SIG-M5 treated with dmso at 0.1 percent for 504 hours (cell line): ENCODE results near the gene MDFIC.

Experiments
- DNase-seq: peaks from one replicate; lab custom pipeline; 2025; ENCODE audit not compliant: unreplicated experiment; lab: John Stamatoyannopoulos, UW

MDFIC gene

DNA sequence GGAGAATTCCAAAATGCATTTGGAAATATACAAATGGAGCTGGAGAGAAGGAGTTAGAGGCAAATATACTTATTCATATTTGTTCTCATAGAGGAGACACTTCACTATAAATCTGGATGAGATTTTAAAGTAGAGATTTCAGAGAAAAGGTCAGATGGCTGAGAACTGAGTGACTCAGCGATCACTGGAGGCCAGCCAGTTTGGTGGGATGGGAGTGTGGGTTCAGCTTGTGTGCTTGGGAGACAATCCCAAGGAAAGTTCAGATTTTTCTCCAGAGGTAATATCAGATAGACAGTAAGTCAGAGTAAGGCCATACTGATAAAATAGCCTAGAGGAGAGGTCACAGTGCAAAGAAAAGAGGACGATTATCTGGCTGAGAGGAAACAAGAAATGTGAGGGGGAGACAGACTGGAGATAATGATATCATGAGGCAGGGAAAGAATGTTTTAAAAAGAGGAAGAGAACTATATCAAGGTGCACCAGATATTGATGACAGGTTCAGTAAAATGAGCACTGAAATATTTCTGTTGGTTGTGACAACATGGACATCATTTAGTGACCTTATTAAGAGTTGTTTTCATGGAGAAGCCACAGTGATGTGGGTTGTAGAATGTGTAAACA, 67.0 kb downstream of the MDFIC start:
- DNase-seq, result no peak

DNA sequence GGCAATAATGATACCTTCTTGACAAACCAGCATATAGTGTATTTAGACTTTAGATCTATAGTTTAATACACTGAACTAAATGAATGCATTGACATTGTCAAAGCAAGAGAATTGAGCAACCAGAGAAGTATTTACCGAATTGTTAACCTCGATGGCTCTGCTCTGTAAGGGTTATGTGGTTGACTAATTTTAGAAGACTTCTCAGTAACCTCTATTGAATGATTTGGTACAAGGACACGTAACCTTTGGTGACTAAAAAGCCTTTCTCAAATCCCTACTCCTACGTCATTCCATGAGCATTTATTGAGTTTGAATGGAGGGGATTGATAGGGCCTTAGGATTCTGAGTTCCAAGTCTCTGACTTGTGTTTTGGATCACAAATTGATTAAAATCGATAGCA, 67.6 kb downstream of the MDFIC start:
- DNase-seq, result no peak

DNA sequence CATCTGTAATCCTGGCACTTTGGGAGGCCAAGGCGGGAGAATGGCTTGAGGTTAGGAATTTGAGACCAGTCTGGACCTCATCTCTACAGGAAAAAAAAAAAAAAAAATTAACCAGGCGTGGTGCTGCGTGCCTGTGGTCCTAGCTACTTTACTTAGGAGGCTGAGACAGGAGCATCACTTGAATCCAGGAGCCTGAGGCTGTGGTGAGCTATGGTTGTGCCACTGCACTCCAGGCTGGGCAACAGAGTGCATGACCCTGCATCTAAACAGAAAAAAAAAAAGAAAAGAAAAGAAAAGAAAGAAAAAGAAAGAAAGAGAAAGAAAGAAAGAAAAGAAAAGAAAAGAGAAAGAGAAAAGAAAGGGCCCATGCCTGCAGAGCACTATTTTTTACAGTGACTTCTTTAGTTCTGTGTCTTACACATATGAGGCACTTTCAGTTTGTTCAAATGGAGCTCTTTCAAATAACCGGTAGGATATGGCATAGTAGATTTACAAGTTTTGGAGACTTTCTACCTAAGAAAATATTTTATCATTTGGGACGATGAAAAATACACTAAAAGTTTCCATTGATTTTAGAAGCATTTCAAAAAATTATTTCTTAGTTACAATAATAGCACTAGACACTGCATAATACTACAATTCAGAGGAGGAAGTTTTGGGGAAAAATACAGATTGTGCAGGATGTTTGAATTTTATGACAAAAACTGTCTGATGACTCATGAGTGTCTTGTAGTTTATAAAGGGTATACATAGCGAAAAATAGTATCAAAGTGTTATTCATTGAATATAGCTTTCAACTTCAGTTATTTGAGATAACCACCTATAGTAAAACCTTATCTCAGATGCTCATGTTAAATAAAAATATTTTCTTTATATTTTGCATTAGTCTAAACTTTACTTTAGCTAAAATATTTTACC, 75.9 kb downstream of the MDFIC start:
- DNase-seq, result no peak

DNA sequence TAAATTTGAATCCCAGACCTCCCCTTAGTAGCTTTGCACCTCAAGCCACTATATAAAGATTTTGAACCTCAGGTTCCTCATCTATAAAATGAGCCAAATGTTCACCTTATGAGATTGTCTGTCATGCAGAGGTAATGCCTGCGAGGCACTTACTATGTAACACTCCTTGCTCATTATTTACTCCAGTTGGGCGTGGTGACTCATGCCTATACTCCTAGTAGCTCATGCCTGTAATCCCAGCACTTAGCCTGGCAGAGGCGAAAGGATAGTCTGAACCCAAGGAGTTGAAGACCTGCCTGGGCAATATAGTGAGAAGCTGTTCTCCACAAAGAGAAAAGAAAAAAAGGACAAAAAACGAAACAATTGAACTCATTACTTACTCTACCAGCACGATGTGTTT, 82.2 kb downstream of the MDFIC start:
- no peak for DNase-seq

DNA sequence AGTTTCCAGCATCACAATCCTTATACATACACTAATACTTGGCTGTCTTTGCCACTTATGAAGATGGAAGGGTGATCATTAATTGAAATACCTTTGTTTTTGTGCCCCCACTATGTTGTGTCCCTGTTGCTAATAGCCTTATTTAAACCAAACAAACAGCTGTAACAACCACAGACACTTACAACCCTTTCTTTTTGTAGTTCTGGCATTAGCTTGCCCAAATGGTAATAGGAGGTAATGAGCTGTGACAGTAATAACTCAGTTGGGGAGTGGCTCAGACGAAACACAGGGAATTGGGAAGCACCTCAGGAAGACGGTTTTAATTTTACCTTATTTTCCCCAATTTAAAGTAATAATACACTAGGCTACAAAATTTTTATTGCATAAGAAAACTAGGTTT, 83.4 kb downstream of the MDFIC start:
- DNase-seq, result no peak

DNA sequence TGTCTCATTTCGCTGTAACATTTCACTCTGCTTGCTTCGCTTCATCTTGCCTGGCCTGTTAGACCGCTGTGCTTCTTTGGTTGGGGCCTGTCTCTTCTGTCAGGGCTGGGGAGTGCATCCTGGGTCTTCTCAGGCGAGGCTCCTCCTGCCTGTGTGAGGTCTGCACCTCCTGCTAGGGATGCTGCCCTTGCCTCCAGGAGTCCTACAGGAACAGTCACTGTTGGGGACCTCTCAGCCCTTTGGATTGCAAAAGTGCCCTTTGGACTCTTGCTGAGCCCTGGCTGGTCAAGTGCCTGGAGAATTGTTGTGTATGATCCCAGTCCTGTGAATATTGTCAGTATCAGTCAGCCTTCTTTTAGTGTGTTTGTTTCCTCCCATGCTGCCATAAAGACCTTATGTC, 84.1 kb downstream of the MDFIC start:
- DNase-seq, result no peak

DNA sequence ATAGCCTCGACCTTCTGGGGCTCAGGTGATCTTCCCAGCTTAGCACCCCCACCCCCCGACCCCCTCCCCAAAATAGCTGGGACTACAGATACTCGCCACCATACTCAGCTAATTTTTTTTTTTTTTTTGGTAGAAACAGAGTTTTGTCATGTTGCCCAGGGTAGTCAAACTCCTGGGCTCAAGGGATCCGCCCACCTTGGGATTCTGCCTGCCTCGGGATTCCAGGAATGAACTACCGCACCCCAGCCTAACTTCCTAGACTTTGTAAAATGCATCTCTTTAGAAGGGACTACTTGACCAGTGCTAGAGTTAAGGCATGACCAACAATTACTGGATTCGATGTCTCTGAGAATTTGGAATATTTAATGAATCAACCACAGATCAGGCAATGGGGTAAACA, 85.9 kb downstream of the MDFIC start:
- no peak for DNase-seq

DNA sequence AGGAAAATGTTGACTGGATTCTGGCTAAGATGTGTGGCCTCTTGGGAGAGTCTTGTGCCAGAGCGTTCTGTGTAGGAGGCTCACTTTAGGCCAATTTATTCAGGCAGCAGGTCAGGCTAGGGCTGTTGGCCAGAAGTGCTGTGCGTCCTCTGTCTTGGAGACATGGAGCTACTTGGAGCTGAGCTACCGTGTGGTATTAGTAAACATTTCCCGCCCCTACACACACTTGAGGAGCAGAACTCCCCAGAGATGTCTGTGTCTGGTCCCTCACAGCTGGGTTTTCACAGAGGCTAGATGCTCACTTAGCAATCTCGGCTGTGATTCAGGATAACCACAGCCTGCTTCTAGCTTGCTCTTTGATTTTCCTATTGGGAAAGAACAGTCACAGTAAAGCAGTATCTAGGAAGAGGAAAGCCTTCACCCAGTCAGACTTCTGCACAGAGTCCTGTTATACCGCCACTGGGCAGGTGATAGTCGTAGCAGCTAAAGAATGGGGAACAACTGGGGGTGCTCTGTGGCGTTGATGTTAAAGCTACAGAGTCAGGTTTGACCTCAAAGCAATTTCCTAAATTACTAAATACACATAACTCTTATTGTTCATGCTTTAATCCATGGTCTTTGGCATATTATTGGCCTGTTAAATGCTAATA, 86.7 kb downstream of the MDFIC start:
- no peak for DNase-seq

DNA sequence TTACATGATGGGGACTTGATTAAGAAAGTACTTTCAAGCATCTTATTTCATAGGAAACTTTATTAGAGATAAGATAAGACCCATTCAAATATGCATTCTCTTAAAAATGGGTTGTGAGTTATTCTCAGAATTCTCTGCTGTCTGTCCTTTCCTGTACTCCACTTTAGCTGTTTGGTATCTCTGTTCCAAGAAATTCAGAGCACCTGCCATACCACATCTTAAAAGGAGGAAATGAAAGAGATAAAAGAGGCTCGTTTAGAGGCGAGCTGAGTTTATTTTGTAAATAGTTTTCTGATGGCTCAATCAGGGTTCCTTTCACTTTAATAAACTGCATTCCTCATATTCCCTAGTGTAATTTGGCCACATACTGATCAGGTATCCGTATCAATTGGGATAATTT, 87.2 kb downstream of the MDFIC start:
- no peak for DNase-seq

DNA sequence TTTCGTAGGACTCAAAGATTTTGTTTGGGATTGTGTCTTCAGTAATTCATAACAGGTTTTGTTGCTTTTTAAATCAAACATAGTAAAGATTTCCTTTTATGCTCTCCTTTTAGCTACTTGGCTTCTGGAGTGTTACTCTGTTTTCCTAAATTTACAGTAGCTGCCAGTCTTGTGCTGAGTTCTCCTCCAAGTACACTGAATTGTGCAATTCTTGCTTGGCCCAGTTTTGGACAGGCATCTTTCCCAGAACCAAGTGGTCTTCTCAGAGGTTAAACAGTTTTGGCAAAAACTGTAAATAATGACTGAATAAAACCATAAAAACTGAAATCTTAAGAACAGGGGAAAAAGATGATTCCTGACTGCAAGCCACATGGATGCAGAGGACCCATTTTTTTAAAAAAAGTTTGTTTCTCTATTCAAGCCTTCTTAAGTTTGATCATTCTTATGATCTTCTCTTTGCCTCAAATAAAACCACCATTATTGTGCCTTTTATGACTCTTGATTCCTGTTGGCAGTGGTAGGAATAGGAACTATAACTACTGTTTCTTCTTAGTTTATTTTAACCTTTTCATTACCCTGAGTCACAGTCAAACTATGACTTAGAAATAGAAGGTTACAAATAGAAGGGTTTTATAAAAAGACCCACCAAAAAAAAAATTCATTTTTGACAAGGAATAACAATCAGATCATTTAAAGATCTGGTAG, 88.0 kb downstream of the MDFIC start:
- DNase-seq, result no peak

DNA sequence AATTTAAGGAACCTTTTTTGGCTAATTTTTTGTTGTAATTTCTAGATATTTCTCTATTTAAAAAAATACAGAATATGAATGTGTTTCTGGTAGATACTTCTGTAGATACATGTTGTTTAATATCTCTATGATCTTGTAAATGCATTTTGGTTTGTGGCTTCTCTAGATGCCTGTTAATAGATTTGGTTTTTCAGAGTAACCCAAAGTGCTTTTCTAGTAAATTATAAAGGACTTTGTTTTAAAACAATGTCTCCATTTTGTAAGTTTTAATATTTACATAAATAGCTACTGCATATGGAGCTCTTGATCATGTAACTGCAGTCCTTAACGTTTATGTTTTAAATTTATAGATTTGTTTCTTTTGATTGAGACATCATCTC, 88.5 kb downstream of the MDFIC start:
- DNase-seq, result no peak

DNA sequence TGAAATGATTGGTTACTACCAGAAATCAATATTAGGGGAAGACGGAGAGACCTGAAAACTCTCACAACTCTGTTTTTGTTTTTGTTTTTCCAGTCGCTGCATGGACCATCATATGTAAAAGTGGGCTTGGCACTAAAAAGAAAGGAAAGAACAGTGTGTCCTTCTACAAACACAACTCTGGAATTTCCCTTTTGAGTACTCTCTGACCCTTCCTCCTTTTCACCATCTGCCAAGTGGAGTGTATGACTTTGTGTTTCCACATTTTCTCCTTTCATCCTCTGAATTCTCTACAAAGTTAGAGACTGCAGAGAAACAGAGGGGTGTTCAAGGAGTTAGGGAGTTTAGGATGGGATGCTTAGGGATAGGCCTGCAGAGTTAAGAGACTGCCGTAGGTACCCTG, 92.0 kb downstream of the MDFIC start:
- DNase-seq, result no peak

DNA sequence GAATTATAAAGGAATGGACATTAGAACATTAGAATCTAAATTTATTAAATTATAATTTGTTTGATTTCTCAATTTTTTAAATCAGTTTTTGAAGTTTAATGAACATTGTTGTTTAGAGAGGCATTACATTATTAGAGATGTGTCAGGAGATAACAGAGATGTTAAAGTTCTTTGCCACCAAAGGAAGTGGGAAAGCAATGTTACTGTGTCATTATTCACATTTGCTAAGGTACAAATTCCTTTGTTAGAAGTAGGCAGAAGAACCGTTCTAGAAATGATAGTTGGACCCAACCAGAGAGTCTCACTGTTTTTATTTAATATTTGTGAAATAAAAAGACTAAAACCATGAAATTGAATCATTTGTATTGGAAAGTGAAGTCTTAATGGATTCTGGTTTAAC, 92.9 kb downstream of the MDFIC start:
- no peak for DNase-seq

DNA sequence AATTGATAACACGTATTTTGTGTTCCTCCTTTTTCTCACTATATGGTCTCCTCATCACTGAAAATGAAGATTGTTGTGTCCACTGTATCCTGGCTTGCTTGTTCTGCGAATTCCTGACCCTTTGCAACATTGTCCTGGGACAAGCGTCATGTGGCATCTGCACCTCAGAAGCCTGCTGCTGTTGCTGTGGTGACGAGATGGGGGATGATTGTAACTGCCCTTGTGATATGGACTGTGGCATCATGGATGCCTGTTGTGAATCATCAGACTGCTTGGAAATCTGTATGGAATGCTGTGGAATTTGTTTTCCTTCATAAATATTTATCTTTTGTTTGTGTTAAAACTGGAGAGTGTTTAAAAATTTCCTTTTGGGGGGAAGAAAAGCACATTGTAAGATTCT, 93.7 kb downstream of the MDFIC start:
- DNase-seq, result no peak

DNA sequence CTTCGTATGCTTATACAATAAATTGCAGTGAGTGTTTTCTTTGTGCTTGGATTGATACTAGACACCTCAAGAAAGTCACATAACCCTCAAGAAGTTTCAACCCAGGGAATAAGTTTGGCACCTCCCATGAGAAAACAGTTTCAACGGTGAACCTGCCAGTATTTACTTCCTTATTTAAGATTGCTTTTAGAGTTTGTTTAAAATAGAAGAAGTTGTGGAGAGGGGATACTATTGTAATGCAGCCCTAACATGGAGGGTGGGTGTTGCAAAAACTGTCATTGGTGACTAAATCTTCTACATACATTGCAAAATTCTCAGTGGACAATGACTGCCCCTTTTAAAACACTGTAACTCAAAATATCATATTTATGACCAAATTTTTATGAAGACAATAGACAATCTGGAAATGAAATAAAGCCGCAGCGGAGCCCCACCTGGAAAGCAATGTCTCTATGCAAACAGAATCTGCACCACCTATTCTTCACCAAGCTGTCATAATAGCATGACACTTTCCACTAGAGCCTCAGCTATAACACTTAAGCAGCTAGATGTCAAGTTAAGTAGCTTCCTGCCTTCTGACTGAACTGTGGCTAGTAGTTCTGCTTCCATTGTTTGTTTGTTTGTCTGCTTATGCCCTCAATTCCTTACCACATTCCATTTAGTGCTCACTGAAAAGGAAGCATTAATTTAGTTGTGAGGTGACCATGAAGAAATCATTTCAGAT, 98.2 kb downstream of the MDFIC start:
- peak; percentile 92 for DNase-seq

DNA sequence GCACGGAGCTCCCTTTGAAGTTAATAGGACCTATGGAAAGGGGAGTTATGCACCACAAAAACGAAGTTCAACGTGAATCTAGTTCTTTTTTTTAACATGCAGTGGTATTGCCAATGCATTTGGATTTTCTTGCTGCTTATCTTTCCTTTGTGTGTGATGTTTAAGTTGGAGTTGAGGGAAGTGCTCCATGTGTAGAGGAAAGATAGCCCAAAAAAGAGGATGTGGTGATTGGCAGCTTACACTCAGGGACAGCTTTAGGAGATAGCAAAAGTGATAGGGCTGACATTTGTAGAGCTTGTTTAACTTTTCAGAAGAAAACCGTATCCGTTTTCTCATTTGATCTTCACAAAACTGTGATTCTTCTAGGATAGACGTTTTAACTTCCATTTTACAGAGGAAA, 101.3 kb downstream of the MDFIC start:
- peak; percentile 33 for DNase-seq

DNA sequence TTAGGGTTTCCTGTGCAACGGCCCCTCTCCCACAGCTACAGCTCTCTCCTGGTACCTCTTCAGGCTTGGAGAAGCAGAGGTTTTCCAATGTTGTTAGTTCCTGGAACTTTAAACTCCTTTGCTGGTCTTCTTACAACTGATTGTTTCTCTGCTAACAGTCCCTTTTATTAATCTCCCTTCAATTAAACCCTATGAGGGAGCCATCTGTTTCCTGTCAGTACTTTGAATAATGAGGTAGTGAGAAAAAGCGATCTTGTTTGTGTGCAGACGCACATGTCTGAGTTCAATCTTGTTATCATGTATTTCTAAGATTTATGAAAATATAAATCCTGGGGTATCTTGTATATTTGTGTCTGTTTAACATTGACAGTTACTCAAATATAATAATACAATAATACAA, 102.4 kb downstream of the MDFIC start:
- no peak for DNase-seq

DNA sequence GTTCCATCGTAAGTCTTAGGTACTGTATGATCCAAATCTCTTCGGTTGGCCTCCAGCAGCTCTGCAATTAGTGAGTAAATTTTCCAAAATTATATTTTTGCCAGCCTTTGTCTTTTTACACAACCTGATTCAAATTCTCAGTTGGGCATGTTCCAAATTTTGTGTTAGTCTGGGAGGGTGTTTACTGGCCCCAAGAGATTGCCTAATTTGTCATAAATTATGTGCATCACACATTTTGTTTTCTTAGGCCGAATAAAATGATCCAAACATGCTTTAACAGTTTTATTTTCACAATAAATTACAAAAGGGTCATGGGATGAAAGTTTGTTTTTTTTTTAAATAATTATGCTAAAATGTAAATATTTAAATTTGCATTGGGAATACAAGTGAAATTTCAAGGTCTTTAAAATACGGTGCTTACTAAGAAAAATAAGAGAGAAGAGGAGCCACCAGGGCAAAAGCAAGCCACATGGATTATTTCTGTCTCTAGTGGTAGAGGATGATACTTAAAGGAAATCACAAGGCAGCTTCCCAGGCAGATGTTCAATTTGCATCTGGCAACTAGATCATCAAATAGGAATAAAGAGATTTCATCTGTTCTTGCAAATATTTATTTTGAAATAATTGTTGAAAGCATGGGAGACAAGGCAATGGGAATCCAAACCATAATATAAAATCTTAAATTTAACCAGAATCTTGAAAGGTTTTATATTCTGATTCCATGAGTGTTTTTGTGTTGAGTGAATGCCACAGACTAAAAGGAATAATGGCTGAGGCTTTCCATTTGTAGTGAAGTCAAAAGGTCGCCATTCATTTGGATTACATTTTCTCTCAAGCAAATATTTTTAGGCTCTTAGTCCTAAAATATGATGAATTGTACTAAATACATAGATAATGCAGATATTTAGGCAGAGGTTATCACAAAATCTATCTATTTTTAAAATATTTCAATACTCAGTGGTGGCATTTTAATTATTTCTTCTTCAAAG, 111.1 kb downstream of the MDFIC start:
- no peak for DNase-seq

DNA sequence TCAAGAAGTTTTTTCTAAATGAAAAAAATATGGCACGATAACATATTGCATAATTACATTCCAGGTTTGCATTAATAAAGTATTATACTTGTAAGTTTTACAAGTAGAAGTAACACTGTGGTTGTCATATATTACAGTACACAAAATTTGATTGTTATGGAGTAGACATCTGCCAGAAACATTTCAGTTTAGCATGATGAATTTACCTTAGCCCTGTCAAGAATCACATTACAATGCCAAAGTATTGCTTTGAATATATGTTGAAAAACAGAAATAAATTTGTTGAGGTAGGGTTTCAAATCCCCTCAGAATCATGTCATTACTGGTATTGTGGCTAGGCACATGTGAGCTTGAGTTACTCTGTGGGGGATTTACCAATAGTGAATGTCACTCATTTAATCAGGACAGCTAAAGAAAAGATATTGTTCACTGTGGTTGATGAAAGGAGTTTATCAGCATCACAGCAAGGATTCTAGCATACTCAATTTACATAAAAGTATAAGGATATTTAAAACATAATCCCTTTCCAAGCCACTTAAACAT, 112.1 kb downstream of the MDFIC start:
- DNase-seq, result no peak
